ENCODE results near the gene TIMM22. TPM values are rescaled to one million over a fixed set of nuclear protein-coding genes. Genes with fewer than 3 reads are reported as not detected.

The TIMM22 gene
- 26.9 to 30.0 TPM (median 29.3 TPM) in 5 replicates for total RNA-seq (2022; extraction: Qiagen RNA extraction)

DNA sequence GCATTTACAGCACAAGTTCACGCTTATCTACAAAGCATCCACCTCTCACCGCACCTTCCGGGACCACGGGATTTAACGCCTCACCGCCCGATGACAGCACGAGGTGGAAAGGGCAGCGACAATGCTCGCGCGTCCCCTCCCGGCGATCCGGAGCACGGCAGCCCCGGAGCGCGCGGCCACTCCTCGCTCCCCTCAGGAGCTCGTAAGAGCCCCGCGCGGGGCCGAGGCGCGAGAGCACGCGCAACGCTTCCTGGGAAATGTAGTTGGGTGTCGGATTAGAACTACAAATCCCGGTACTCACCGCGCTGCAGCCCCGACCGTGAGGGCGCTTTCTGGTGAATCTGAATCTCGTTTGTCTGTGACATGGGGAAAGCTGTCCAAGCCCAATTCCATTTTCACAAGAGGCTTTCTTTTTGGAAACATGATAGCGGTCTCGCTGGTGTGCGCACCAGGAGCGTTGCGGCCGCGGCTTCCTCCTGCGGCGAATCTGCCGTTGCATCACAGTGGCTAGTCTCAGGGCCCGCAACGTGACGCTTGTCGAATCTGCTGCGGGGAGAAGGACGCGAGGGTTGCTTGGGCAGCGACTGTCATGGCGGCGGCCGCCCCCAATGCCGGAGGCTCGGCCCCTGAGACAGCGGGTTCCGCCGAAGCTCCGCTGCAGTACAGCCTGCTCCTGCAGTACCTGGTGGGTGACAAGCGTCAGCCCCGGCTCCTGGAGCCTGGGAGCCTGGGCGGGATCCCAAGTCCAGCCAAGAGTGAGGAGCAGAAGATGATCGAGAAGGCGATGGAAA is at the start of gene TIMM22:
Gene TIMM22, plus strand, starts transcription at position 576 of the 791 bp plus-strand sequence. Its CDS starts 14 bp downstream, at position 590.

GRCh38 chr17:979539-980405 is 17.2 kb upstream of the TIMM22 start, which contains the start of gene NXN:
Gene NXN (minus strand): TSS chr17:979776.

Other genes starting within 250 kb of the TIMM22 start
- 47.9 to 59.8 TPM (median 56.5 TPM) in 5 replicates for gene GEMIN4, start 244.9 kb upstream of the TIMM22 start, total RNA-seq (2022; extraction: Qiagen RNA extraction)
- 94.1 to 140 TPM (median 101 TPM) in 5 replicates for gene GLOD4, start 214.8 kb upstream of the TIMM22 start, total RNA-seq (2022; extraction: Qiagen RNA extraction)
- gene MRM3, start 214.8 kb upstream of the TIMM22 start, total RNA-seq (2022; extraction: Qiagen RNA extraction) = 40.2 to 46.1 TPM (median 43.3 TPM) in 5 replicates
- 20.8 to 28.0 TPM (median 23.9 TPM) in 5 replicates for gene NXN, start 17.4 kb upstream of the TIMM22 start, total RNA-seq (2022; extraction: Qiagen RNA extraction)
- 112 to 131 TPM (median 122 TPM) in 5 replicates for gene ABR, start 182.9 kb downstream of the TIMM22 start, total RNA-seq (2022; extraction: Qiagen RNA extraction)